HG03575 (cell line): ENCODE measurements around the gene TMPRSS3.

Source experiments
- ATAC-seq: cut with Tn5 transposase; IDR thresholded peaks from one replicate; pipeline ENCODE4 v1.9.1; 2021; ENCODE audit not compliant: unreplicated experiment, insufficient number of reproducible peaks, low FRiP score; ENCODE audit errors: extremely low read depth

The TMPRSS3 gene

GRCh38 chr21:42393443-42393950 is 2.4 kb downstream of the TMPRSS3 start:
- ATAC-seq = no peak

GRCh38 chr21:42392731-42393442 is 3.0 kb downstream of the TMPRSS3 start:
- ATAC-seq = peak; percentile 50

GRCh38 chr21:42391297-42391696 is 4.6 kb downstream of the TMPRSS3 start:
- ATAC-seq = no peak

GRCh38 chr21:42390696-42391095 is 5.2 kb downstream of the TMPRSS3 start:
- no peak for ATAC-seq

- ATAC-seq = no peak
Observed at GRCh38 chr21:42390193-42390592, 5.7 kb downstream of the TMPRSS3 start.

- no peak for ATAC-seq
Observed at GRCh38 chr21:42389449-42389835, 6.4 kb downstream of the TMPRSS3 start.

- no peak for ATAC-seq
Observed at GRCh38 chr21:42388740-42389448, 7.0 kb downstream of the TMPRSS3 start.

- no peak for ATAC-seq
Observed at GRCh38 chr21:42387843-42388340, 8.0 kb downstream of the TMPRSS3 start.

- no peak for ATAC-seq
Observed at GRCh38 chr21:42387164-42387563, 8.7 kb downstream of the TMPRSS3 start.

- no peak for ATAC-seq
Observed at GRCh38 chr21:42386034-42386591, 9.7 kb downstream of the TMPRSS3 start.

GRCh38 chr21:42385619-42386018 is 10.2 kb downstream of the TMPRSS3 start:
- no peak for ATAC-seq

GRCh38 chr21:42384989-42385388 is 10.9 kb downstream of the TMPRSS3 start:
- ATAC-seq = no peak

- no peak for ATAC-seq
Observed at GRCh38 chr21:42384156-42384945, 11.5 kb downstream of the TMPRSS3 start.

- no peak for ATAC-seq
Observed at GRCh38 chr21:42383331-42383730, 12.5 kb downstream of the TMPRSS3 start.

GRCh38 chr21:42382915-42383314 is 12.9 kb downstream of the TMPRSS3 start:
- no peak for ATAC-seq

- ATAC-seq = no peak
Observed at GRCh38 chr21:42381347-42381984, 14.4 kb downstream of the TMPRSS3 start.

- no peak for ATAC-seq
Observed at GRCh38 chr21:42379426-42380215, 16.2 kb downstream of the TMPRSS3 start.

- no peak for ATAC-seq
Observed at GRCh38 chr21:42378418-42378817, 17.4 kb downstream of the TMPRSS3 start.
